Measurements from ENCODE around the gene SLC39A13.

Gene SLC39A13

DNA sequence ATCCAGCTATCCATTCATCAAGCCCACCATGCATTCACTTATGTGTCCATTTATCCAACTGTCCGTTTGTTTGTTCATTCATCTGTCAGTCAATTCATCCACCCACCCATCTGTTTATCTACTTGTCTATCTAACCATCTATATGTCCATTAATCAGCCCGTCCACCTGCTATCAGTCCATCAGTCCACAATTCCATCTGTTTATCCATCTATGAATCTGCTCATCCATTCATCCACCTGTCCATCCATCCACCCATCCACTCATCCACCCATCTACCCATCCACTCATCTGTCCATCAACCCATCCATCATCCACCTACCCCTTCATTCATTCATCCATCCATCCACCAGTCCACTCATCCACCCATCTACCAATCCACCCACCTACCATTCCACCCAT lies 29.1 kb upstream of the SLC39A13 start:
- no peak for DNase-seq (ENCODE audit: low read depth in 2 of 2)
- no peak for TF ChIP-seq CTCF (IDR thresholded peaks at IDR 0.05; ENCODE audit: low read depth, low read length)
- H3K4me3 ChIP-seq (replicated peaks in 1 of 2; ENCODE audit: low read depth in 2 of 2, low read length in 2 of 2): no peak overlapping the region

DNA sequence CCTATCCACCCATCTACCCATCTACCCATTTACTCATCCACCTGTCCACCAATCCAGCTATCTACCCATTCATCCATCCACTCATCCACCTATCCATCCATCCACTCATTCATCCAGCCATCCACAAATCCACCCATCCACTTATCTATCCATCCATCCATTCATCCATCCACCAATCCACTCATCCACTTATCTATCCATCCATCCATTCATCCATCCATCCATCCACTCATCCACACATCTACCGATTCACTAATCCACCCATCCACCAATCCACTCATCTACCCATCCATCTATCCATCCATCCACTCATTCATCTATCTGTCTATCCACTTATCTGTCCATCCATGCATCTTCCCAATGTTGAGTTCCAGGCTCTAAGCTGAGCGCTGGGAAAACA lies 28.3 kb upstream of the SLC39A13 start:
- no peak for DNase-seq (ENCODE audit: low read depth in 2 of 2)
- no peak overlapping the region for H3K4me3 ChIP-seq (replicated peaks in 1 of 2; ENCODE audit: low read depth in 2 of 2, low read length in 2 of 2)
- no peak for TF ChIP-seq CTCF (IDR thresholded peaks at IDR 0.05; ENCODE audit: low read depth, low read length)

GRCh38 chr11:47383071-47383470 lies 25.3 kb upstream of the SLC39A13 start:
- no peak for DNase-seq (ENCODE audit: low read depth in 2 of 2)
- TF ChIP-seq CTCF (IDR thresholded peaks at IDR 0.05; ENCODE audit: low read depth, low read length): no peak
- H3K4me3 ChIP-seq (replicated peaks in 1 of 2; ENCODE audit: low read depth in 2 of 2, low read length in 2 of 2): no peak overlapping the region

DNA sequence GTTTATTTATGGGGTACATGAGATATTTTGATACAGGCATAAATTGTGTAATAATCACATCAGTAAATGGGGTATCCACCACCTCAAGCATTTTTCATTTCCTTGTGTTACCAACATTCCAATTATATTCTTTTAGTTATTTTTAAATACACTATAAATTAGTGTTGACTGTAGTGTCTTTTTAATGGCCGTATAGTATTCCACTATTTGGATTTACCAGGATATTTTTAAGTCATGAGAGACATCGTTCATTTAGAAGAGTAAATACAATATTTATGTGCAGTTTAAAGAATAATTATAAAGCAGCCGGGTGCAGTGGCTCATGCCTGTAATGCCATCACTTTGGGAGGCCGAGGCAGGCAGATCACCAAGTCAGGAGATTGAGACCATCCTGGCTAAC lies 23.9 kb upstream of the SLC39A13 start:
- TF ChIP-seq CTCF (IDR thresholded peaks at IDR 0.05; ENCODE audit: low read depth, low read length): no peak
- no peak for DNase-seq (ENCODE audit: low read depth in 2 of 2)
- H3K4me3 ChIP-seq (replicated peaks in 1 of 2; ENCODE audit: low read depth in 2 of 2, low read length in 2 of 2): no peak overlapping the region

GRCh38 chr11:47387944-47388696 lies 20.3 kb upstream of the SLC39A13 start:
- DNase-seq (ENCODE audit: low read depth in 2 of 2): no peak
- no peak for TF ChIP-seq CTCF (IDR thresholded peaks at IDR 0.05; ENCODE audit: low read depth, low read length)
- H3K4me3 ChIP-seq (replicated peaks in 1 of 2; ENCODE audit: low read depth in 2 of 2, low read length in 2 of 2): no peak overlapping the region

- no peak for DNase-seq (ENCODE audit: low read depth in 2 of 2)
- no peak overlapping the region for H3K4me3 ChIP-seq (replicated peaks in 1 of 2; ENCODE audit: low read depth in 2 of 2, low read length in 2 of 2)
Observed at GRCh38 chr11:47388697-47389576, 19.5 kb upstream of the SLC39A13 start.

More at GRCh38 chr11:47388697-47389576, 19.5 kb upstream of the SLC39A13 start:
- TF ChIP-seq CTCF (IDR thresholded peaks at IDR 0.05; ENCODE audit: low read depth, low read length): no peak

All from cardiac fibroblast (primary cell).